ENCODE measurements around the gene BTN1A1.
A peak's percentile ranks its signal among the peaks of the same experiment; 100 is the strongest.

DNA sequence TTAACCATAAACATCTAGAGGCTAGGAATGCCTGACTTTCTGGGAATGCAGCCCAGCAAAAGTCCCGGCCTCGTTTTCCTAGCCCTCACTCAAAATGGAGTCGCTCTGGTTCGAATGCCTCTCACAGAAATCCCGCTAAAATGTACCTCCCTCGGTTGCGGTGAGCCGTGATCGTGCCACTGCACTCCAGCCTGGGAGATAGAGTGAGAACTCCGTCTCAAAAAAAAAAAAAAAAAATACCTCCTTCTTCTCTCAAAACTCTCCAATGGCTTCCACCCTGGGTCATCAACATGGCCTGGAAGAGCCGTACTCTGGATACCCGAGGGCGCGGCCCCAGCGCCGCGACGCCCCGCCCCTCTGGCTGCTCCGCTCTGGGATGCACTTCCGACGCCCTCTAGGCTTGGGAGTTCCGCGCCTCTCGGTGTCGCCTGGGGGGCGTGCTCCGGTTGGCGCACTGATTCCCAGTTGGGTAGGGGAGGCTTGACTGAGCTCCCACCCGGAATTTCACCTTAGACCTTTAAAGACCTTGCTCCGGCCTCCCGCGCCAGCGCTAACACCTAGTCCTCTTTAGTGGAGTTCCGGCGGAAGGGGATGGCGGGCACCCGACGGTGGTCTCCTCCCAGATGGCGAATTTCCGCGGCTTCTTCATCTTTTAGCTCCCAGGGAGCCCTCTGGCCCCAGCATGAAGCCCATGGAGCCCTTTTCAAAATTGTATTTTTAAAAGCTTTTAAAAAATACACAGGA, 50.3 kb downstream of the BTN1A1 start:
- TF ChIP-seq CTCF (conservative IDR thresholded peaks at IDR 0.05 in 1 of 2, IDR thresholded peaks at IDR 0.05 in 1 of 2; ENCODE audit: low read depth in 1 of 2, low read length in 2 of 2), result peak in 1 of 2 donors; percentile 8
- no peak for TF ChIP-seq EZH2 (IDR thresholded peaks at IDR 0.05; ENCODE audit: low read length, missing control alignments)
